Pancreas (tissue), 10 donors: ENCODE measurements around the gene BTBD8. TPM values are rescaled to one million over a fixed set of nuclear protein-coding genes. Genes with fewer than 3 reads are reported as not detected.

Experiments used
- ATAC-seq, 4 donors: fragments of 200-7000 bp; cut with Tn5 transposase; one replicate each; pipeline versions ENCODE4 v1.8.0 to v1.9.1; 2020; ENCODE audit warnings: mild to moderate bottlenecking in 4 of 4, moderate library complexity in 4 of 4
- DNase-seq, 6 donors: peaks; one replicate each; pipeline ENCODE4 v3.0.0-alpha.2; 2020
- FAIRE-seq: peaks from 2 replicates; lab custom pipeline; 2012; peaks lifted over from hg19 to GRCh38; lab: Jason Lieb, UNC
- H3K27ac ChIP-seq, 4 donors: fragments of 200-600 bp; sonication (generic); 1 replicate in 3 of 4; 2 replicates in 1 of 4; pipeline versions ENCODE4 v1.5.0 to v1.8.0; 2020
- H3K27me3 ChIP-seq, 4 donors: fragments of 200-600 bp; one replicate each; pipeline ENCODE4 v1.8.0; 2021
- H3K36me3 ChIP-seq, 3 donors: fragments of 200-600 bp; sonication (generic) in 1 of 3; one replicate each; pipeline versions ENCODE4 v1.5.0 to v1.8.0; 2020 to 2021
- H3K4me1 ChIP-seq, 3 donors: fragments of 200-600 bp; one replicate each; pipeline ENCODE4 v1.8.0; 2021
- H3K4me3 ChIP-seq, 4 donors: fragments of 200-600 bp; sonication (generic) in 2 of 4; one replicate each; pipeline versions ENCODE4 v1.5.0 to v1.8.0; 2020 to 2021
- H3K9me3 ChIP-seq, 4 donors: fragments of 200-600 bp; one replicate each; pipeline ENCODE4 v1.8.0; 2021
- CTCF ChIP-seq, 4 donors: fragments of 200-600 bp; sonication (generic) in 3 of 4; IDR thresholded peaks; one replicate each; pipeline versions ENCODE4 v1.5.0 to v1.8.0; 2021; ENCODE audit warnings: antibody characterized with exemption in 4 of 4
- WGBS, 2 donors: extraction: QIAGEN DNeasy Blood & Tissue Kit; methylation state at CpG; one replicate each; pipeline ENCODE4 v1.1.7; 2013; 5-methylcytosine and 5-hydroxymethylcytosine counted together
- intact Hi-C, 3 donors: fragments of 100-400 bp; cut with DNase I; formaldehyde crosslinking; loops; one replicate each; pipeline versions ENCODE4 v1.11.1 to v1.14.2; 2022
- polyA plus RNA-seq, 2 donors: library from polyadenylated mRNA; stranded (reverse); fragments of 200-250 nt; gene quantifications; one replicate each; pipeline ENCODE4 v1.2.3, GENCODE V29; 2013
- total RNA-seq, 6 donors: library from RNA; stranded (reverse); fragmentation: NEBNext Ultra II Directional in 4 of 6; extraction: Animal tissue kit (Norgen Biotek cat#: 25700) in 4 of 6; gene quantifications; one replicate each; pipeline versions ENCODE4 v1.2.1 to v1.2.4, GENCODE V29; 2021 to 2023
- donor health status: healthy with polysubstance abuse.
- donor health status: DM: no; HTN: no; CAD: no; lungs with moderate emphysema.
- donor health status: DM: no; HTN: no; CAD: no.
- donor health status: control.
- donor health status: control.
- donor health status: Bipolar disorder and iron deficiency.
- donor health status: DM: yes; HTN: yes; CAD: no.
- donor health status: DM: no; HTN: no; CAD: no.
- donor health status: DM: no; HTN: no; CAD: no.
- donor health status: DM: yes; HTN: yes; CAD: no.

The BTBD8 gene
- total and polyA plus RNA-seq, 8 donors = 1.1 to 7.1 (median 2.9) TPM

GRCh38 chr1:92038695-92039346 lies 41.3 kb upstream of the BTBD8 start:
- Histone ChIP-seq H3K9me3 (no peaks in the 10 kb centered on the region), H3K4me3 (no peak overlapping the region), H3K36me3 (no peaks in the 10 kb centered on the region), H3K27me3 (peaks cover 0 to 6% (median 0%) of the 10 kb centered on the region in 4 donors), H3K4me1 (no peaks in the 10 kb centered on the region), H3K27ac (no peak overlapping the region)
- intact Hi-C loops = no loop called here
- FAIRE-seq (no peak), DNase-seq (no peak), ATAC-seq (no peak)
- no peak for TF ChIP-seq CTCF (IDR thresholded peaks at IDR 0.05)
- 77 to 86% methylated on average over 2 of the region's 2 CpGs for WGBS, 2 donors

- no peak for DNase-seq
- intact Hi-C loops = no loop called here
- WGBS, 2 donors = 67 to 83% methylated on average over 1 of the region's 1 CpG
- TF ChIP-seq CTCF (IDR thresholded peaks at IDR 0.05) = no peak
- FAIRE-seq = no peak
- no peaks in the 10 kb centered on the region for H3K27me3 ChIP-seq
- H3K36me3 ChIP-seq = no peaks in the 10 kb centered on the region
- no peaks in the 10 kb centered on the region for H3K4me1 ChIP-seq
- no peak overlapping the region for H3K4me3 ChIP-seq
- no peaks in the 10 kb centered on the region for H3K9me3 ChIP-seq
- H3K27ac ChIP-seq = no peak overlapping the region
- no peak for ATAC-seq
These were observed 39.2 kb upstream of the BTBD8 start for GRCh38 chr1:92040971-92041370.

DNA sequence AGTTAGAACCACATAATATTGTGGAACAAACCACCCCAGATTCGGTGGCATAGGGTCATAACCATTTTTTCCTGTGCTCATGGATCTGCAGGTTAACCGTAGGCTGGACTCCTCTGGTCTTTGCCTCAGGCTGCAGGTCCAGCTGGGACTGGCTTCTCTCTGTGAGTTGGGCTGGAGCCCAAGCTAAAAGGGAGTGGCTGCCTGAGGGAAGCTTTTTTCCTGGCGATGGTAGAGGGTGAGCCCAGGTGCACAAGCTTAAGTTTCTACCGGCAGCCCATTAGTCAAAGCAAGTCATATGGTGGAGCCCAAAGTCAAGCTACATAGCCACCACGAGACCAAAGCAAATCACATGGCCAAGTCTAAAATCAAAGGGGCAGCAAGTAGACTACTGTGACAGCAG lies 36.5 kb upstream of the BTBD8 start:
- Histone ChIP-seq H3K27ac (no peak overlapping the region), H3K4me1 (no peaks in the 10 kb centered on the region), H3K4me3 (no peak overlapping the region), H3K27me3 (no peaks in the 10 kb centered on the region), H3K36me3 (no peaks in the 10 kb centered on the region), H3K9me3 (no peaks in the 10 kb centered on the region)
- no peak for TF ChIP-seq CTCF (IDR thresholded peaks at IDR 0.05)
- ATAC-seq = no peak
- 62 to 70% methylated on average over 5 of the region's 5 CpGs for WGBS, 2 donors
- FAIRE-seq = no peak
- intact Hi-C loops = no loop called here
- no peak for DNase-seq

DNA sequence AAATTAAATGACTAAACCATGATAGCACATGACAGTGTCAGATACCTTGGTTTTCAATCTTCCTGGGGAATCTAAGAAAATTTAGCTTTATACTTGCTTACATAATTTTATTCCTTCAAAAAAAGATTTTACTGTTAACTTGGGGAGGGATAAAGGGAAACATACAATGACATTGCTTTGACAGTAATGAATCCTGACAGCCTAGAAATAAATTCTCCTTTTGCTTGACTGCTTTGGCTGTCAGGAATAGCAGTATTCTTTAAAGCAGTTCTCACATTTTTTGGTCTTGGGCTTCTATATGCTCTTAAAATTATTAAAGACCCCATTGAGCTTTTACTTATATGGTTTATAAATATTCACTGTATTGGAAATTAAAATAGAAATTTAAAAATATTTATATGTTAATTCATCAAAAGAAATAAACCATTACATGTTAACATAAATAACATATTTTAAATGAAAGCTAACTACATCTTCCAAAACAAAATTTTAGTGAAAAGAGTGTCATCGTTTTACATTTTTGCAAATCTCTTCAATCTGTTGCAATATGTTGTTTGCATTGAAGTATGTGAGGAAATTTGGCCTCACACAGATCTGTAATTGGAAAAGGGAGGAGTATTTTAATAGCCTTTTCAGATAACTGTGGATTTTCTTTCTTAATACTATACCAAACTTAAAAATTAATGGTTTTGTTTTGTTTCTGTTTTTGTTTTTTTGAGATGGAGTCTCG lies 34.2 kb upstream of the BTBD8 start:
- Histone ChIP-seq H3K36me3 (no peaks in the 10 kb centered on the region), H3K4me1 (no peaks in the 10 kb centered on the region), H3K4me3 (no peak overlapping the region), H3K9me3 (no peaks in the 10 kb centered on the region), H3K27ac (no peak overlapping the region), H3K27me3 (no peaks in the 10 kb centered on the region)
- WGBS, 2 donors = 72 to 79% methylated on average over 2 of the region's 2 CpGs
- no peak for TF ChIP-seq CTCF (IDR thresholded peaks at IDR 0.05)
- no peak for DNase-seq
- ATAC-seq = no peak
- no peak for FAIRE-seq
- intact Hi-C loops = no loop called here

- Histone ChIP-seq H3K9me3 (no peaks in the 10 kb centered on the region), H3K27me3 (no peaks in the 10 kb centered on the region), H3K4me3 (no peak overlapping the region), H3K36me3 (no peaks in the 10 kb centered on the region), H3K4me1 (no peaks in the 10 kb centered on the region), H3K27ac (no peak overlapping the region)
- DNase-seq = no peak
- no peak for FAIRE-seq
- no peak for TF ChIP-seq CTCF (IDR thresholded peaks at IDR 0.05)
- intact Hi-C loops = no loop called here
- no peak for ATAC-seq
These were observed 28.2 kb upstream of the BTBD8 start for GRCh38 chr1:92051948-92052347.
